Measurements from ENCODE around the gene BMF. TPM values are rescaled to one million over a fixed set of nuclear protein-coding genes. Genes with fewer than 3 reads are reported as not detected.

The BMF gene
- total RNA-seq, 2 experiments from 2014 or later: 7.7 to 8.4 TPM

GRCh38 chr15:40094156-40094555 lies 14.5 kb downstream of the BMF start:
- CTCF ChIA-PET: interaction anchor here (2.3 to 2.7 kb wide), 2 partner anchors 10 kb away, joined by 12 to 13 read pairs; no protein-coding TSS in a partner anchor
- POLR2A ChIA-PET: no interaction called here

GRCh38 chr15:40092979-40093869 lies 15.5 kb downstream of the BMF start:
- POLR2A ChIA-PET: no interaction called here
- CTCF ChIA-PET: interaction anchor here (2.7 kb wide), 1 partner anchor 11 kb away, joined by 12 read pairs; no protein-coding TSS in a partner anchor

- ChIA-PET CTCF (interaction anchor here (0.8 to 2.7 kb wide), 3 partner anchors 11 to 17 kb away, joined by 3 to 12 read pairs (median 3); partner anchors contain the start of gene BMF), POLR2A (interaction anchor here (0.7 kb wide), 1 partner anchor 21 kb away, joined by 4 read pairs; no protein-coding TSS in a partner anchor)
Measured at GRCh38 chr15:40092256-40092978, 16.3 kb downstream of the BMF start.

GRCh38 chr15:40091861-40092255 lies 16.8 kb downstream of the BMF start:
- CTCF ChIA-PET: interaction anchor here (0.8 to 2.7 kb wide), 3 partner anchors 12 to 17 kb away, joined by 3 to 12 read pairs (median 3); partner anchors contain the start of gene BMF
- POLR2A ChIA-PET: no interaction called here

GRCh38 chr15:40090774-40091455 lies 17.8 kb downstream of the BMF start:
- ChIA-PET POLR2A (no interaction called here), CTCF (interaction anchor here (0.6 kb wide), 1 partner anchor 102 kb away, joined by 8 read pairs; no protein-coding TSS in a partner anchor)

GRCh38 chr15:40088929-40089755 lies 19.5 kb downstream of the BMF start:
- ChIA-PET POLR2A (no interaction called here), CTCF (interaction anchor here (0.6 kb wide), 1 partner anchor 50 kb away, joined by 5 read pairs; no protein-coding TSS in a partner anchor)

GRCh38 chr15:40087991-40088928 lies 20.4 kb downstream of the BMF start:
- ChIA-PET CTCF (interaction anchor here (1.0 kb wide), 1 partner anchor 18 kb away, joined by 5 read pairs; no protein-coding TSS in a partner anchor), POLR2A (interaction anchor here (0.5 kb wide), 1 partner anchor 33 kb away, joined by 5 read pairs; no protein-coding TSS in a partner anchor)

GRCh38 chr15:40087068-40087810 lies 21.4 kb downstream of the BMF start:
- ChIA-PET CTCF (interaction anchor here (1.0 kb wide), 1 partner anchor 19 kb away, joined by 5 read pairs; no protein-coding TSS in a partner anchor), POLR2A (no interaction called here)

- CTCF ChIA-PET: no interaction called here
- POLR2A ChIA-PET: interaction anchor here (0.6 kb wide), 1 partner anchor 22 kb away, joined by 3 read pairs; no protein-coding TSS in a partner anchor
Measured at GRCh38 chr15:40085266-40085665, 23.4 kb downstream of the BMF start.

- ChIA-PET POLR2A (interaction anchor here (0.6 kb wide), 1 partner anchor 22 kb away, joined by 3 read pairs; no protein-coding TSS in a partner anchor), CTCF (interaction anchor here (1.6 kb wide), 1 partner anchor 14 kb away, joined by 3 read pairs; no protein-coding TSS in a partner anchor)
Measured at GRCh38 chr15:40084650-40085049, 24.0 kb downstream of the BMF start.

- ChIA-PET POLR2A (no interaction called here), CTCF (interaction anchor here (1.2 kb wide), 2 partner anchors 22 to 192 kb away, joined by 3 to 4 read pairs; no protein-coding TSS in a partner anchor)
Measured at GRCh38 chr15:40082195-40082883, 26.3 kb downstream of the BMF start.

GRCh38 chr15:40081691-40082194 lies 26.9 kb downstream of the BMF start:
- CTCF ChIA-PET: interaction anchor here (1.2 kb wide), 2 partner anchors 23 to 193 kb away, joined by 3 to 4 read pairs; no protein-coding TSS in a partner anchor
- POLR2A ChIA-PET: no interaction called here

GRCh38 chr15:40080847-40081246 lies 27.8 kb downstream of the BMF start:
- ChIA-PET POLR2A (no interaction called here), CTCF (interaction anchor here (1.2 kb wide), 1 partner anchor 194 kb away, joined by 3 read pairs; no protein-coding TSS in a partner anchor)

GRCh38 chr15:40080104-40080503 lies 28.6 kb downstream of the BMF start:
- ChIA-PET CTCF (no interaction called here), POLR2A (no interaction called here)

GRCh38 chr15:40079456-40079855 lies 29.2 kb downstream of the BMF start:
- ChIA-PET CTCF (no interaction called here), POLR2A (no interaction called here)

Measured in activated CD8-positive, alpha-beta memory T cell treated with anti-CD3 and anti-CD28 coated beads for 36 hours (primary cell).